Activated B cell treated with CpG ODN at 0.5 μM for 24 hours (primary cell): ENCODE data around the gene SLC15A2. TPM values are rescaled to one million over a fixed set of nuclear protein-coding genes. Genes with fewer than 3 reads are reported as not detected.

Experiments
- ATAC-seq: fragments of 200-7000 bp; cut with Tn5 transposase; one replicate; pipeline ENCODE4 v1.10.0; 2021; ENCODE audit warnings: low read depth, mild to moderate bottlenecking, moderate library complexity
- CTCF ChIA-PET: fragments of 350-600 bp; sonication (Branson Sonifier 250); formaldehyde crosslinking; loops from one replicate; lab custom pipeline; 2021; ENCODE audit warnings: antibody characterized with exemption; lab: Charles Lee
- POLR2A ChIA-PET: fragments of 350-600 bp; sonication (Branson Sonifier 250); formaldehyde crosslinking; loops from one replicate; lab custom pipeline; 2021; ENCODE audit warnings: antibody characterized with exemption; lab: Charles Lee
- DNase-seq: peaks from one replicate; pipeline ENCODE4 v3.0.0; 2022
- H3K27ac Mint-ChIP-seq: one replicate; pipeline ENCODE4 v1.8.0; 2020; ENCODE audit warnings: mixed read lengths
- H3K27me3 Mint-ChIP-seq: one replicate; pipeline ENCODE4 v1.8.0; 2021; ENCODE audit warnings: mixed read lengths
- H3K36me3 Mint-ChIP-seq: one replicate; pipeline ENCODE4 v1.8.0; 2021; ENCODE audit warnings: low read depth, mixed read lengths
- H3K4me1 Mint-ChIP-seq: one replicate; pipeline ENCODE4 v1.8.0; 2021; ENCODE audit warnings: mixed read lengths
- H3K4me3 Mint-ChIP-seq: one replicate; pipeline ENCODE4 v1.8.0; 2020; ENCODE audit warnings: mild to moderate bottlenecking, mixed read lengths
- H3K9me3 Mint-ChIP-seq: one replicate; pipeline ENCODE4 v1.8.0; 2020; ENCODE audit warnings: mixed read lengths
- CTCF ChIP-seq: fragments of 200-600 bp; IDR thresholded peaks from one replicate; pipeline ENCODE4 v1.8.0; 2022; ENCODE audit warnings: antibody characterized with exemption, mild to moderate bottlenecking
- intact Hi-C: fragments of 100-400 bp; cut with micrococcal nuclease; formaldehyde crosslinking; loops from one replicate; pipeline ENCODE4 v1.15.1; 2024
- total RNA-seq: library from RNA; stranded (reverse); gene quantifications from 2 replicates; pipeline ENCODE4 v1.2.3, GENCODE V29; 2022

The SLC15A2 gene
- total RNA-seq, 1 donor from 2014 or later: 16.0 TPM

GRCh38 chr3:121988146-121988545 lies 93.9 kb downstream of the SLC15A2 start:
- no peak for DNase-seq
- no peak for ATAC-seq
- peaks cover 13% of the 10 kb centered on the region for H3K36me3 Mint-ChIP-seq
- peaks cover 48% of the 10 kb centered on the region for H3K4me1 Mint-ChIP-seq
- intact Hi-C loops: no loop called here
- ChIA-PET POLR2A (no interaction called here), CTCF (no interaction called here)
- H3K4me3 Mint-ChIP-seq: no peak overlapping the region
- no peak overlapping the region for H3K27ac Mint-ChIP-seq
- no peaks in the 10 kb centered on the region for H3K27me3 Mint-ChIP-seq
- H3K9me3 Mint-ChIP-seq: peaks cover 12% of the 10 kb centered on the region
- TF ChIP-seq CTCF: no peak

- CTCF ChIA-PET: interaction anchor here (0.8 to 1.3 kb wide), 7 partner anchors 8 to 242 kb away, joined by 3 to 5 read pairs (median 3); no protein-coding TSS in a partner anchor
- ATAC-seq (no peak), DNase-seq (no peak)
- intact Hi-C loops: loop anchor here (1.0 to 10.0 kb wide), 2 partner anchors 9 to 585 kb away; partner anchors contain the start of gene PARP15
- Mint-ChIP-seq H3K27me3 (no peaks in the 10 kb centered on the region), H3K4me3 (no peak overlapping the region), H3K4me1 (peaks cover 66% of the 10 kb centered on the region), H3K27ac (no peak overlapping the region), H3K36me3 (peaks cover 3% of the 10 kb centered on the region), H3K9me3 (no peaks in the 10 kb centered on the region)
- POLR2A ChIA-PET: interaction anchor here (0.8 to 1.4 kb wide), 3 partner anchors 14 to 329 kb away, joined by 3 read pairs; partner anchors contain the start of genes CD86 and HCLS1
- no peak for TF ChIP-seq CTCF
These were observed 95.7 kb downstream of the SLC15A2 start for GRCh38 chr3:121989943-121990342.

GRCh38 chr3:121992601-121993560 lies 98.7 kb downstream of the SLC15A2 start:
- Mint-ChIP-seq H3K4me1 (peaks cover 92% of the 10 kb centered on the region), H3K27ac (peak overlapping the region; percentile 88), H3K9me3 (no peaks in the 10 kb centered on the region), H3K36me3 (no peaks in the 10 kb centered on the region), H3K4me3 (peak overlapping the region; percentile 48), H3K27me3 (no peaks in the 10 kb centered on the region)
- ChIA-PET POLR2A (interaction anchor here (0.5 to 5.2 kb wide), 8 partner anchors 7 to 108 kb away, joined by 3 to 37 read pairs (median 5); partner anchors contain the start of gene CD86), CTCF (interaction anchor here (1.1 to 1.4 kb wide), 2 partner anchors 62 to 109 kb away, joined by 3 to 4 read pairs; partner anchors contain the start of gene CD86)
- peak; percentile 39 for ATAC-seq
- intact Hi-C loops: loop anchor here (10.0 kb wide), 1 partner anchor 582 kb away; the partner anchor contains the start of gene PARP15
- DNase-seq: no peak
- TF ChIP-seq CTCF: no peak

Other genes starting within 250 kb of the SLC15A2 start
- 434 and 440 TPM in 2 replicates for gene HCLS1, start 233.5 kb upstream of the SLC15A2 start, total RNA-seq
- 37.3 and 44.7 TPM in 2 replicates for gene GOLGB1, start 144.7 kb upstream of the SLC15A2 start, total RNA-seq
- gene IQCB1, start 59.3 kb upstream of the SLC15A2 start, total RNA-seq: 40.1 and 52.4 TPM in 2 replicates
- 43.3 and 47.7 TPM in 2 replicates for gene EAF2, start 59.2 kb upstream of the SLC15A2 start, total RNA-seq
- gene ILDR1, start 127.8 kb downstream of the SLC15A2 start, total RNA-seq: 1.3 and 1.4 TPM in 2 replicates
- gene CD86, start 161.0 kb downstream of the SLC15A2 start, total RNA-seq: 31.2 and 31.7 TPM in 2 replicates